Progenitor cell of endocrine pancreas (in vitro differentiated cells): Measurements from ENCODE around the gene PPP6R1. TPM values are rescaled to one million over a fixed set of nuclear protein-coding genes. Genes with fewer than 3 reads are reported as not detected.
"Not testable (repeated sequence)": the region's sequence is repeated elsewhere in the genome, so short reads cannot be mapped to it uniquely, and the experiment has no call there.

Experiments used
- DNase-seq: peaks from one replicate; pipeline ENCODE4 v3.0.0; 2021; ENCODE audit warnings: low spot score; ENCODE audit not compliant: unreplicated experiment
- H3K27ac Mint-ChIP-seq: 2 replicates; pipeline ENCODE4 v1.8.0; 2021; ENCODE audit warnings: mild to moderate bottlenecking, moderate library complexity, mixed read lengths
- H3K27me3 Mint-ChIP-seq: 2 replicates; pipeline ENCODE4 v1.8.0; 2021; ENCODE audit warnings: mixed read lengths
- H3K36me3 Mint-ChIP-seq: 2 replicates; pipeline ENCODE4 v1.8.0; 2022; ENCODE audit warnings: mixed read lengths; ENCODE audit not compliant: insufficient read depth
- H3K4me1 Mint-ChIP-seq: 2 replicates; pipeline ENCODE4 v1.8.0; 2021; ENCODE audit warnings: low read depth, mixed read lengths
- H3K4me3 Mint-ChIP-seq: 2 replicates; pipeline ENCODE4 v1.8.0; 2021; ENCODE audit warnings: low read depth, mild to moderate bottlenecking, moderate library complexity, mixed read lengths
- H3K9me3 Mint-ChIP-seq: 2 replicates; pipeline ENCODE4 v1.8.0; 2021; ENCODE audit warnings: low read depth, mixed read lengths
- total RNA-seq: library from RNA; stranded (reverse); gene quantifications from 2 replicates; pipeline ENCODE4 v1.2.1, GENCODE V29; 2021
- TF ChIP-seq, protein P1 (sequence below): fragments of 200-600 bp; sonication (generic); IDR thresholded peaks from one replicate; pipeline ENCODE4 v1.5.0; 2021; ENCODE audit warnings: antibody characterized with exemption, mild to moderate bottlenecking; ENCODE audit not compliant: unreplicated experiment

PPP6R1 gene
- total RNA-seq, 1 donor from 2014 or later, result 72.3 TPM

DNA sequence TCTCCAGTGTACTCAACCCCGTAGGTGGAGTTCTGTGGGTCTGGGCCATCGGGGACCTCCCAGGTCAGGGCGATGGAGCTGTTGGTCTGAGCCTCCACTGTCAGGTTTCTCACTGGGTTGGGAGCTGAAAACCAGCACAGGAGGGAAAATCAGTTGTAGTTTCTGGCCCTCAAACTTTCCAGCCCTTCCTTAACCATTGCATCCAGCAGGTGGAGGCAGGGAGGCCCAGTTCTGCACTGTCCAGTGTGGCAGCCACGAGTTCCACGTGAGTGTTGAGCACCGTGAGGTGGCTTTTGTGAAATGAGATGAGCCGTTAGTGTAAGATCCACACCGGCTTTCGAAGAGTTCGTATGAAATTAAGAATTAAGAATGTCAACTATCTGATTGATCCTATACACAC, 56.6 kb downstream of the PPP6R1 start:
- DNase-seq, H3K4me1 Mint-ChIP-seq, H3K27ac Mint-ChIP-seq, H3K36me3 Mint-ChIP-seq, H3K9me3 Mint-ChIP-seq, H3K4me3 Mint-ChIP-seq: not testable (repeated sequence)
- TF ChIP-seq, protein P1, sequence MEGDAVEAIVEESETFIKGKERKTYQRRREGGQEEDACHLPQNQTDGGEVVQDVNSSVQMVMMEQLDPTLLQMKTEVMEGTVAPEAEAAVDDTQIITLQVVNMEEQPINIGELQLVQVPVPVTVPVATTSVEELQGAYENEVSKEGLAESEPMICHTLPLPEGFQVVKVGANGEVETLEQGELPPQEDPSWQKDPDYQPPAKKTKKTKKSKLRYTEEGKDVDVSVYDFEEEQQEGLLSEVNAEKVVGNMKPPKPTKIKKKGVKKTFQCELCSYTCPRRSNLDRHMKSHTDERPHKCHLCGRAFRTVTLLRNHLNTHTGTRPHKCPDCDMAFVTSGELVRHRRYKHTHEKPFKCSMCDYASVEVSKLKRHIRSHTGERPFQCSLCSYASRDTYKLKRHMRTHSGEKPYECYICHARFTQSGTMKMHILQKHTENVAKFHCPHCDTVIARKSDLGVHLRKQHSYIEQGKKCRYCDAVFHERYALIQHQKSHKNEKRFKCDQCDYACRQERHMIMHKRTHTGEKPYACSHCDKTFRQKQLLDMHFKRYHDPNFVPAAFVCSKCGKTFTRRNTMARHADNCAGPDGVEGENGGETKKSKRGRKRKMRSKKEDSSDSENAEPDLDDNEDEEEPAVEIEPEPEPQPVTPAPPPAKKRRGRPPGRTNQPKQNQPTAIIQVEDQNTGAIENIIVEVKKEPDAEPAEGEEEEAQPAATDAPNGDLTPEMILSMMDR, result peak; percentile 21
- peaks cover 49% of the 10 kb centered on the region for H3K27me3 Mint-ChIP-seq

DNA sequence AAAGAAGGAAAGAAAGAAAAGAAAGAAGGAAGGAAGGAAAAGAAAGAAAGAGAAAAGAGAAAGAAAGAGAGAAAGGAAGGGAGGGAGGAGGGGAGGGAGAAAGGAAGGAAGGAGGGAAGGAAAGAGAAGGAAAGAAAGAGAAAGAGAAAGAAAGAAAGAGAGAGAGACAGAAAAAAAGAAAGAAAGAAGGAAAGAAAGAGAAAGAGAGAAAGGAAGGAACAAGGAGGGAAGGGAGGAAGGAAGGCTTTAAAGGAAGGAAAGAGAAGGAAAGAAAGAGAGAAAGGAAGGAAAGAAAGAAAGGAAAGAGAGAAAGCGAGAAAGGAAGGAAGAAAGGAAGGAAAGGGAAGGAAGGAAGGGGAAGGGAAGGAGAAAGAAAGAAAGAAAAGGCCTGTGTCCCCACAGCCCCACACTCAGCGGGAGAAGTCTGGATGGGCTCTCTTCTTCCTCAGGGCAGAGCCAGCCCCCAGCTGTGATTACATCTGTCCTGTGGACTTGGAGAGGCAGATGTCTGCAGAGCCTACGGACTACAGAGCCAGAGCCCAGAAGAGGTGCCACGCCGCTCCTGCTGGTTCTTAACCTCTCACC, 59.1 kb downstream of the PPP6R1 start:
- no peak for DNase-seq
- no peak overlapping the region for H3K27ac Mint-ChIP-seq
- H3K27me3 Mint-ChIP-seq, result peaks cover 40% of the 10 kb centered on the region
- no peak overlapping the region for H3K4me3 Mint-ChIP-seq
- no peaks in the 10 kb centered on the region for H3K36me3 Mint-ChIP-seq
- no peaks in the 10 kb centered on the region for H3K9me3 Mint-ChIP-seq
- H3K4me1 Mint-ChIP-seq, result no peaks in the 10 kb centered on the region
- TF ChIP-seq, protein P1, result no peak

DNA sequence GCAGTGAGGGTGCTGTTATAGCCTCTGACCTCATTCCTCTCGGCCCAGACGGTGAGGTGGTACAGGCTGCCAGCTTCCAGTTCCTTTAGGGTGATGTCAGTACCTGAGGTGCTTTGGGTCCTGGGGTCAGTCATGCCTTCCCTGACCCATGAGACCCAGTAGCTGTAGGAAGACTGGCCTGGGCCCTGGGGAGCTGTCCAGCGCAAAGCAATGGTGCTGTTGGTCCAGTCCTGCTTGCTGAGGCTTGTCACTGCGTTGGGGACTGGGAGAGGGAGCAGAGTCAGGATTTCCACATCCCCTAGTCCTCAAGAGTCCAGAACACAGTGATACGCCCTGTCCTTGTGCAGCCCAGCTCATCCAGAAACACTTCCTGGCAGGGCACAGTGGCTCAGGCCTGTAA, 60.2 kb downstream of the PPP6R1 start:
- no peak overlapping the region for H3K27ac Mint-ChIP-seq
- H3K36me3 Mint-ChIP-seq, result no peaks in the 10 kb centered on the region
- H3K9me3 Mint-ChIP-seq, result no peaks in the 10 kb centered on the region
- peaks cover 38% of the 10 kb centered on the region for H3K27me3 Mint-ChIP-seq
- H3K4me3 Mint-ChIP-seq, result no peak overlapping the region
- TF ChIP-seq, protein P1, result no peak
- DNase-seq, result no peak
- H3K4me1 Mint-ChIP-seq, result no peaks in the 10 kb centered on the region

DNA sequence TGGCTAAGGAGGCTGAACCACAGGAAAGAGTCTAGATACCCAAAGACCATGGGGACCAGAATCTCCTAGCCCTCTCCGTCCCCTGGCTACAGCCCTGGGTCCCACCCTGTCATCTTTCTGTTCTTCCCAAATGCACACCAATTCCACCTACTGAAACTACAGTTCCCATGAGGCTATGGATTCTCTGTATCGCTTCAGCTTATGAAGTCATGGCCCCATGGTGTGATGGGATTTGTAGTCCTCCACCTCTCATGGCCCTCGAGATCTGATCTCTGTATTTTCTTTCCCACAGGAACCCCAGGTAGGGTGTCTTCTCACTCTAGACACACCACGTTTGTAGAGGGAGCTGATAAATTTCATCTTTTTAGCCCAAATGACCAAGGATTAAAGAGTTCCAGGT, 61.3 kb downstream of the PPP6R1 start:
- H3K27me3 Mint-ChIP-seq, result peaks cover 42% of the 10 kb centered on the region
- no peak for DNase-seq
- H3K4me3 Mint-ChIP-seq, result no peak overlapping the region
- no peak overlapping the region for H3K27ac Mint-ChIP-seq
- TF ChIP-seq, protein P1, result no peak
- no peaks in the 10 kb centered on the region for H3K4me1 Mint-ChIP-seq
- H3K9me3 Mint-ChIP-seq, result no peaks in the 10 kb centered on the region
- H3K36me3 Mint-ChIP-seq, result no peaks in the 10 kb centered on the region

DNA sequence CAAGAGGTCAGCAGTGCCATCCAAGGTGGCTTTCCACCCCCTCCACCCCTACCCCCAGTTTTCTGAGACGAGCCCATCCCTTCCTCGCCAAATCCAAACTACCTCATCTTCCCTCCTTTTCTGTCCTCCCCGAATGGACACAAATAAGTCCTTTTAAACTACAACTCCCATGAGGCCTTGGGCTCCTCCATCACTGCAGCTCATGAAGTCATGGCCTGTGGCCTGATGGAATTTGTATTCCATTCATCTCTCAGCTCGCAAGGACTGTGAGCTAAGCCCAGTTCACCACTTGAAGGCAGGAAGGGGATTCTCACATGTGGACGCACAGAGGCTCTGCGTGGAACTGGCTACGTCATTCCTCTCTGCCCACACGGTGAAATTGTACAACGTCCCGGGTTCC, 62.0 kb downstream of the PPP6R1 start:
- TF ChIP-seq, protein P1, result no peak
- H3K27me3 Mint-ChIP-seq, result peaks cover 39% of the 10 kb centered on the region
- H3K36me3 Mint-ChIP-seq, result no peaks in the 10 kb centered on the region
- no peaks in the 10 kb centered on the region for H3K4me1 Mint-ChIP-seq
- no peak overlapping the region for H3K27ac Mint-ChIP-seq
- no peak overlapping the region for H3K4me3 Mint-ChIP-seq
- no peak for DNase-seq
- H3K9me3 Mint-ChIP-seq, result no peaks in the 10 kb centered on the region
